GM12878 (cell line): ENCODE results near the gene RNF220. TPM values are rescaled to one million over a fixed set of nuclear protein-coding genes. Genes with fewer than 3 reads are reported as not detected.

ENCODE experiments used
- ATAC-seq: fragments of 200-7000 bp; cut with Tn5 transposase; 3 replicates; pipeline ENCODE4 v1.9.1; 2020; ENCODE audit warnings: mild to moderate bottlenecking, moderate library complexity
- BruUV-seq: library from RNA; stranded (reverse); fragments of 400-500 nt; replicated peaks from 2 replicates; lab custom pipeline; 2021; lab: Mats Ljungman, UMichigan
- CTCF ChIA-PET: fragments of 300-600 bp; sonication (Branson Sonifier 250); formaldehyde crosslinking; extraction: SDS; loops from one replicate; lab custom pipeline; 2021; ENCODE audit warnings: inconsistent platforms; lab: Yijun Ruan, JAX
- POLR2A ChIA-PET: fragments of 350-600 bp; formaldehyde crosslinking; extraction: SDS; loops from one replicate; lab custom pipeline; 2021; ENCODE audit warnings: inconsistent platforms; lab: Charles Lee
- RAD21 ChIA-PET: fragments of 300-600 bp; sonication (Branson Sonifier 250); formaldehyde crosslinking; loops from one replicate; lab custom pipeline; 2023; ENCODE audit warnings: antibody characterized with exemption; ENCODE audit not compliant: unreplicated experiment; lab: Charles Lee
- SMC1A ChIA-PET: fragments of 300-600 bp; sonication (Branson Sonifier 250); formaldehyde crosslinking; loops from one replicate; lab custom pipeline; 2023; ENCODE audit not compliant: unreplicated experiment, uncharacterized antibody; lab: Charles Lee
- DNase-seq: peaks from one replicate; pipeline ENCODE4 v3.0.0-alpha.2; 2011; ENCODE audit warnings: low read depth, low spot score
- FAIRE-seq: peaks from 3 replicates; lab custom pipeline; 2011; peaks lifted over from hg19 to GRCh38; lab: Jason Lieb, UNC
- H2AFZ ChIP-seq: 2 replicates; pipeline ENCODE4 v1.6.0; 2011; ENCODE audit warnings: low read depth, low read length, control low read depth; ENCODE audit not compliant: control insufficient read depth
- H3K27ac ChIP-seq: 2 replicates; pipeline ENCODE4 v1.5.1; 2011; ENCODE audit warnings: control low read depth; ENCODE audit not compliant: control insufficient read depth, insufficient read depth
- H3K27me3 ChIP-seq, 2 experiments: replicated peaks in 1 of 2; 2 replicates each; pipeline versions ENCODE4 v1.6.0 to v1.6.1; 2011; ENCODE audit warnings: low read length in 1 of 2; ENCODE audit not compliant: control insufficient read depth in 2 of 2, insufficient read depth in 2 of 2
- H3K36me3 ChIP-seq, 2 experiments: 2 replicates each; pipeline ENCODE4 v1.5.1; 2011; ENCODE audit warnings: low read length in 1 of 2; ENCODE audit not compliant: control insufficient read depth in 2 of 2, insufficient read depth in 2 of 2
- H3K4me1 ChIP-seq: 2 replicates; pipeline ENCODE4 v1.6.1; 2011; ENCODE audit warnings: mild to moderate bottlenecking, low read length, moderate library complexity, mixed read lengths; ENCODE audit not compliant: control insufficient read depth, insufficient read depth
- H3K4me2 ChIP-seq: 2 replicates; pipeline ENCODE4 v1.6.0; 2011; ENCODE audit warnings: control low read depth; ENCODE audit not compliant: control insufficient read depth, insufficient read depth
- H3K4me3 ChIP-seq: fragments of 200-600 bp; sonication (generic); 2 replicates; pipeline ENCODE4 v1.5.1; 2016
- H3K79me2 ChIP-seq: 2 replicates; pipeline ENCODE4 v1.6.0; 2011; ENCODE audit warnings: low read length; ENCODE audit not compliant: control insufficient read depth, insufficient read depth
- H3K9ac ChIP-seq: 2 replicates; pipeline ENCODE4 v1.8.0; 2011; ENCODE audit warnings: low read length, control low read depth, mixed read lengths; ENCODE audit not compliant: control insufficient read depth, insufficient read depth
- H3K9me3 ChIP-seq: replicated peaks from 3 replicates; pipeline ENCODE4 v1.5.1; 2011; ENCODE audit warnings: mild to moderate bottlenecking, low read length; ENCODE audit not compliant: control insufficient read depth, insufficient read depth
- H4K20me1 ChIP-seq: 2 replicates; pipeline ENCODE4 v1.6.0; 2011; ENCODE audit not compliant: control insufficient read depth, insufficient read depth
- ATF7 ChIP-seq: fragments of 450-650 bp; IDR thresholded peaks from 2 replicates; pipeline ENCODE4 v1.6.1; 2016; ENCODE audit warnings: low read depth, mild to moderate bottlenecking
- CUX1 ChIP-seq: IDR thresholded peaks from 2 replicates; pipeline ENCODE4 v1.6.1; 2012; ENCODE audit warnings: improper control_type of control experiment, low read depth, low read length; ENCODE audit not compliant: insufficient replicate concordance
- NFIC ChIP-seq: IDR thresholded peaks from 2 replicates; pipeline ENCODE4 v1.6.1; 2012; ENCODE audit warnings: low read depth, mild to moderate bottlenecking, inconsistent platforms, low read length, moderate library complexity
- PAX5 ChIP-seq: IDR thresholded peaks from 2 replicates; pipeline ENCODE4 v1.6.1; 2011; ENCODE audit warnings: low read depth, low read length, borderline replicate concordance
- RAD21 ChIP-seq: IDR thresholded peaks from 2 replicates; pipeline ENCODE4 v1.6.1; 2011; ENCODE audit warnings: mild to moderate bottlenecking, low read depth, low read length, moderate library complexity; ENCODE audit not compliant: insufficient read depth
- SKIL ChIP-seq: fragments of 450-650 bp; IDR thresholded peaks from 2 replicates; pipeline ENCODE4 v1.6.1; 2017; ENCODE audit warnings: mild to moderate bottlenecking, low read depth, inconsistent platforms; ENCODE audit not compliant: poor library complexity, severe bottlenecking
- SMAD1 ChIP-seq: fragments of 450-650 bp; IDR thresholded peaks from 2 replicates; pipeline ENCODE4 v1.6.1; 2018; ENCODE audit warnings: mild to moderate bottlenecking, low read depth; ENCODE audit not compliant: partially characterized antibody
- SREBF2 ChIP-seq: IDR thresholded peaks from 2 replicates; pipeline ENCODE4 v1.6.1; 2012; ENCODE audit warnings: mild to moderate bottlenecking, low read length
- USF2 ChIP-seq: IDR thresholded peaks from 2 replicates; pipeline ENCODE4 v1.6.1; 2011; ENCODE audit warnings: low read depth, low read length, improper control_type of control experiment, borderline replicate concordance
- ZNF592 ChIP-seq: fragments of 450-650 bp; IDR thresholded peaks from 2 replicates; pipeline ENCODE4 v1.6.1; 2017; ENCODE audit warnings: mild to moderate bottlenecking, moderate library complexity
- ZNF622 ChIP-seq: fragments of 450-650 bp; IDR thresholded peaks from 2 replicates; pipeline ENCODE4 v1.6.1; 2017; ENCODE audit warnings: mild to moderate bottlenecking, inconsistent platforms
- WGBS: methylation state at CpG from one replicate; pipeline ENCODE4 v1.1.6; 2016; ENCODE audit warnings: low lambda C conversion rate; ENCODE audit not compliant: insufficient replicate concordance, insufficient coverage; ENCODE audit errors: missing lambda C conversion rate; 5-methylcytosine and 5-hydroxymethylcytosine counted together
- in situ Hi-C: fragments of 300-500 bp; cut with MboI; formaldehyde crosslinking; loops from 9 replicates; pipeline ENCODE4 v1.14.3; 2018; ENCODE audit warnings: mixed read lengths
- intact Hi-C: fragments of 100-400 bp; cut with micrococcal nuclease; formaldehyde crosslinking; loops from one replicate; pipeline ENCODE4 v1.14.2; 2022; ENCODE audit not compliant: unreplicated experiment
- polyA plus RNA-seq, 11 experiments: library from polyadenylated mRNA; depleted of rRNA in 4 of 11; unstranded in 6 of 11; stranded (reverse) in 5 of 11; fragments of >200 nt; fragmentation: Nextera tagmentation in 4 of 11; fragmentation: Illumina TruSeq in 1 of 11; extraction: Ambion mirVana in 4 of 11; extraction: Trizol in 1 of 11; gene quantifications; 1 replicate in 1 of 11; 2 replicates in 10 of 11; pipeline versions ENCODE4 v1.2.1 to v1.2.3, GENCODE V29; 2011 to 2016; ENCODE audit warnings: inconsistent platforms in 2 of 11, missing spikeins in 2 of 11, low read depth in 1 of 11
- total RNA-seq, 4 experiments: library from RNA; depleted of rRNA in 3 of 4; stranded (reverse); fragments of >200 nt in 3 of 4; fragmentation: Illumina TruSeq in 1 of 4; extraction: Trizol in 1 of 4; gene quantifications; 2 replicates each; pipeline versions ENCODE4 v1.2.1 to v1.2.3, GENCODE V29; 2013 to 2021

The RNF220 gene
- total and polyA plus RNA-seq, 10 of the 15 experiments (the other 5 are each of a cell fraction or from before 2014, with no cell fraction given): 4.6 to 84.1 (median 53.7) TPM

- H3K9me3 ChIP-seq: no peaks in the 10 kb centered on the region
- intact Hi-C loops (no loop called here), in situ Hi-C loops (no loop called here)
- H3K79me2 ChIP-seq: no peaks in the 10 kb centered on the region
- H3K27ac ChIP-seq: no peak overlapping the region
- ChIA-PET POLR2A (no interaction called here), RAD21 (no interaction called here), CTCF (no interaction called here), SMC1A (no interaction called here)
- no TSS peak for BruUV-seq
- no peak for FAIRE-seq
- H3K4me1 ChIP-seq: no peaks in the 10 kb centered on the region
- no peak for ATAC-seq
- no peak overlapping the region for H3K4me3 ChIP-seq
- no peak overlapping the region for H3K9ac ChIP-seq
- DNase-seq: no peak
- WGBS: 19% methylated on average over 12 of the region's 12 CpGs
- H4K20me1 ChIP-seq: no peaks in the 10 kb centered on the region
- H3K36me3 ChIP-seq: no peaks in the 10 kb centered on the region
- peaks cover 0 to 7% of the 10 kb centered on the region in 2 experiments for H3K27me3 ChIP-seq
- no peak overlapping the region for H3K4me2 ChIP-seq
- H2AFZ ChIP-seq: no peak overlapping the region
- TF ChIP-seq SMAD1 (no peak), USF2 (no peak), SREBF2 (no peak), NFIC (no peak), ATF7 (no peak), ZNF592 (no peak), RAD21 (no peak), ZNF622 (no peak), CUX1 (no peak), SKIL (no peak), PAX5 (no peak)
Measured at GRCh38 chr1:44497422-44498170, 92.5 kb downstream of the RNF220 start.
